Measurements from ENCODE around the gene UGDH.
"Not testable (repeated sequence)": the region's sequence is repeated elsewhere in the genome, so short reads cannot be mapped to it uniquely, and the experiment has no call there.

The UGDH gene

GRCh38 chr4:39529534-39529933 is 2.3 kb upstream of the UGDH start:
- no peak for DNase-seq (ENCODE audit: low read depth in 3 of 3)

DNA sequence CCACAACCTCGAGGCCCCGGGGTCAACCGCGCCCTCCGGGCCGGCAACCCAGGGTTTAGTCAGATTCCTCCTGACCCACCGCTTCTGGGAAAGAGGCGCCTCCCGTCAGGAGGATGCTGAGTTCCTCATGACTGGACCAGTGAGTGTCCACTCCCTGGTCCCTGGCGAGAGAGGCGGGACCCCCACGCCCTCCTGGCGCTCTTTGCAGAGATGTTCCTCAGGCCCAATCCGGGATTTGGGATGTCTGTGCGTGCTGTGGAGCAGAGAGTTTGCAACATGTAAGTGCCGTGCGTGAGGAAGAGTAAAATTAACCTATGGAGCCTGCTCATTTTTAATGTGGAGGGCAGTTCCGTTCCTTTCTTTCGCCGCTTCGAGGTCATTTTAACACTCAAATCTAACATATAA is 824 bp upstream of the UGDH start:
- DNase-seq (ENCODE audit: low read depth in 3 of 3): peak in 1 of 3 experiments; percentile 6

DNA sequence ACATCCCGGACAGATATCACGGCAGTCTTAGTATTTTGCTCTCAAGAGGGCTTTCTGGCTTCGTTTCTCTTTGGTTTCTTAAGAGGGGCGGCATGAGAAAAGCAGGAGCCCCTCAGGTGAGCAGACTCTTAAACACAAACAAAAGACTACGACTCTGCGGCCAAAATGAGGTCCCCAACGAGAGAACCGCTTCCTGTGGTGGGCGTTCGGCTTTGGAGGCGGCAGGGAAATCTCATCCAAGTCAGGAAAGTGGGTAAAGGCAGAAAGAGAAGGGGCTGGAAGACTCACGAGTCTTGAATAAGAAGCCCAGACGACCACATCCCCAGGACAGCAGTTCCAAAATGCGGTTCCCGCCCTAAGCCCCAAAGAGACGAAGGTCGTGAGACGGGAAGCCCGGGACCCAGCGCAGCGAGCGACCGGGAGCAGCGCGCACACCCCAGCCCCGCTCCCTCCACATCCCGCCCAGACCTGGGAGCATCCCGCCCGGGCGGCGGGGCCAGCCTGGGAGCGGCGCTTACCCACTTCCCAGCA is 409 bp downstream of the UGDH start:
- DNase-seq (ENCODE audit: low read depth in 3 of 3): no peak

- no peak for DNase-seq (ENCODE audit: low read depth in 3 of 3)
Measured at GRCh38 chr4:39525822-39526690, 1.2 kb downstream of the UGDH start.

DNA sequence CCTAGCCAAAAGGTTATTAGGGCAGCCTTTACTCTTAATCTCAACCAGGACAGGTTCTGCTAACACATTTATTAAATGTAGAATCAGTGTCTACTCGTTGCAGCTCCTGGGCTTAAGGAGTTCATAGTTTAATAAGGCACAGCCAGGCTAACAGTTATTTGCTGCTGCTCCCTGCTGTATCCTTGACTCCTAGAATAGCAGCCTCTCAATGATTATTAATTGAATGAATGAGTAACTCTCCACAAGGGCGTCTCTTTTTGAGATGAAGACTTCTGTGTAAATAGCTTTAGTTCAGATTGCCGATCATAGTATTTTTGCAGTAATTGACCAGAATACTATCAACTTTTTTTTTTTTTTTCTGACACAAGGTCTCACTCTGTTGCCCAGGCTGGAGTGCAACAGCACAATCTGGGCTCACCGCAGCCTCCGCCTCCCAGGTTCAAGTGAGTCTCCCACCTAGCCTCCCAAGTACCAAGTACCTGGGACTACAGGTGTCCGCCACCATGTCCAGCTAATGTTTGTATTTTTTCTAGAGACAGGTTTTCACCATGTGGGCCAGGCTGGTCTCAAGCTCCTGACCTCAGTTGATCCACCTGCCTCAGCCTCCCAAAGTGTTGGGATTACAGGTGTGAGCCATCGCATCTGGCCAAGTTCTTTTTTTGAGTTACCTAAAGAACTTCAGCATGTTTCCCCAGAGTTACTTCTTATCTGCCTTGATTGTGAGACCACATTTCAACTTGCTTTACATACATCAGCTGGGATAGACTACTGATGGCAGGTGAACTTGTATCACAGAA is 2.9 kb downstream of the UGDH start:
- DNase-seq (ENCODE audit: low read depth in 3 of 3): no peak

GRCh38 chr4:39522068-39522467 is 5.2 kb downstream of the UGDH start:
- DNase-seq (ENCODE audit: low read depth in 3 of 3): no peak

- DNase-seq (ENCODE audit: low read depth in 3 of 3): no peak
Measured at GRCh38 chr4:39521253-39521919, 5.9 kb downstream of the UGDH start.

GRCh38 chr4:39518484-39518883 is 8.8 kb downstream of the UGDH start:
- DNase-seq (ENCODE audit: low read depth in 3 of 3): no peak

DNA sequence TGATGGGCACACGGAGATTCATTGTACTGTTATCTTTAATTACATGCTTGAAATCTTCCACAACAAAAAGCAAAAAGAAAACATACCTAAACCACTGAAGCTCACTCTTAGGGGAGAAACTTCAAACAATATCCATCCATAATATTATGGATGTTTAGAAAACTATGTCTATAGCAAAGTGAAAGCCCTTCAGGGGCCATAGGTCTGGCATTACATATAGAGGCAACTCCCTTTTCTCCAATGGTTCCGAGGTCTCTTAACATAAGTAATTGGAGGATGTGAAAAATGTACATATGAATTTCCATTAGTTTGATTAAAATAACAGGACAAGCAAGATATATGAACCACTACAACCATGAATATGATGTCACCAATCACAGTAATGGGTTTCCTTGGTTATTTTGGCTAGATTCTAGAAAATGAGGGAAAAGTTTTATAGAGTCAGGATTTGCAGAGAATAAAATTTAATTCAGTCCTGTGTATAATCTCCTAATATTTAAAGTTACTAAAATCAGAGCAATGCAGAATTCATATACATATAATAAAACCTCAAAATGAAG is 10.8 kb downstream of the UGDH start:
- DNase-seq (ENCODE audit: low read depth in 3 of 3): no peak

DNA sequence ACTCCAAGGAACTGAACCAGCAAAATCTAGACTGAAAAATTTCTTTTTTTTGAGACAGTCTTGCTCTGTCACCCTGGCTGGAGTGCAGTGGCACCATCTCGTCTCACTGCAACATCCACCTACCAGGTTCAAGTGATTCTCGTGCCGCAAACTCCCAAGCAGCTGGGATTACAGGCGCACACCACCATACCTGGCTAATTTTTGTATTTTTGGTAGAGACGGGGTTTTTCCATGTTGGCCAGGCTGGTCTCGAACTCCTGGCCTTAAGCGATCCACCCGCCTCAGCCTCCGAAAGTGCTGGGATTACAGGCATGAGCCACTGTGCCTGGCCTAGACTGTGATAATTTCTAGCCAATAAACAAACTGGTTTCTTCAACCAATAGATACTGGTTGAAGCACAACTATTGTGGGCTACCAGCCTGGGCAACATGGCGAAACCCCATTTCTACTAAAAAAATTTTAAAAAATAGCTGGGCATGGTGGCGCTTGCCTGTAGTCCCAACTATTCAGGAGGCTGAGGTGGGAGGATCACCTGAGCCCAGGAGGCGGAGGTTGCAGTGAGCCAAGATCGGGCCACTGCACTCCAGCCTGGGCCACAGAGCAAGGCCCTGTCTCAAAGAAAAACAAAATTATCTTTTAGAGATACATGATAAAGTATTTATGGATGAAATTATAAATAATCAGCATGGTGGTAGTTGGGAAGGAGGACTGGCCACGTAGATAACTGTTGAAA is 11.4 kb downstream of the UGDH start:
- DNase-seq (ENCODE audit: low read depth in 3 of 3): not testable (repeated sequence)

GRCh38 chr4:39514888-39515401 is 12.3 kb downstream of the UGDH start:
- no peak for DNase-seq (ENCODE audit: low read depth in 3 of 3)

- not testable (repeated sequence) for DNase-seq (ENCODE audit: low read depth in 3 of 3)
Measured at GRCh38 chr4:39514266-39514665, 13.0 kb downstream of the UGDH start.

DNA sequence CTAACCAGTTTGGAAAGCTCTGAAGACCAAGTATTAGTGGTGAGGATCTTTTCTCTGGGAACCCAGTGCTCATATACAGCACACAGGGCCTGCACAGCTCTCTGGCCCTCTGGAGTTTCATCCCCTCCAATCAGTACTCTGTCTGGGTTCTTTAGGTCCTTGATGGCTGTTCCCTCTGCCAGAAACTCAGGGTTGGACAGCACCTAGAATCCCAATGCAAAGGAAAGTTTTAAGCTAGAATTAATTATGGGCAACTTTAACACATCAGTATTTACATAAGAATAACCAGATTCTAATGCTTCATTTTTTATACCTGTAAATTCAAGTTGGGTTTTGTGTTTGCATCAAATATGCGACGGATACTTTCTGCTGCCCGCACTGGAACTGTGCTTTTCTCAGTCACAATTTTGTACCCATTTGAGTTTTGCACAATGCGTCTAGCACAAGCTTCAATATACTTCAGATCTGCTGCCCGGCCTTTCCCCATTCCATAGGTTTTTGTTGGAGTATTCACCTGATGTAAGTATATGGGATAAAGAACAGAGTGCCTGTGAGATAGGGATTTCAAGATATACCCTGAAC is 16.8 kb downstream of the UGDH start:
- no peak for DNase-seq (ENCODE audit: low read depth in 3 of 3)

GRCh38 chr4:39505581-39505980 is 21.7 kb downstream of the UGDH start:
- DNase-seq (ENCODE audit: low read depth in 3 of 3): no peak

- no peak for DNase-seq (ENCODE audit: low read depth in 3 of 3)
Measured at GRCh38 chr4:39504538-39504937, 22.7 kb downstream of the UGDH start.

DNA sequence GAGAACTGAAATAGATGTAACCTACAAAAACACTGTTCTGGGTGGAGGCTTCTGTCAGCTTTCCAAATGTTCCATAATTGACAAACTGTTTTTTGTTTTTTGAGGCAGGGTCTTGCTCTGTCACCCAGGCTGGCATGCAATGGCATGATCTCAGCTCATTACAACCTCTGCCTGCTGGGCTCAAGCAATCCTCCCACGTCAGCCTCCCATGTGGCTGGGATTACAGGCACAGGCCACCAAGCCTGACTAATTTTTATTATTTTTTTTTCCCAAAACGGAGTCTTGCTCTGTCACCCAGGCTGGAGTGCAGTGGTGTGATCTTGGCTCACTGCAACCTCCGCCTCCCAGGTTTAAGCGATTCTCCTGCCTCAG is 24.6 kb downstream of the UGDH start:
- DNase-seq (ENCODE audit: low read depth in 3 of 3): not testable (repeated sequence)

DNA sequence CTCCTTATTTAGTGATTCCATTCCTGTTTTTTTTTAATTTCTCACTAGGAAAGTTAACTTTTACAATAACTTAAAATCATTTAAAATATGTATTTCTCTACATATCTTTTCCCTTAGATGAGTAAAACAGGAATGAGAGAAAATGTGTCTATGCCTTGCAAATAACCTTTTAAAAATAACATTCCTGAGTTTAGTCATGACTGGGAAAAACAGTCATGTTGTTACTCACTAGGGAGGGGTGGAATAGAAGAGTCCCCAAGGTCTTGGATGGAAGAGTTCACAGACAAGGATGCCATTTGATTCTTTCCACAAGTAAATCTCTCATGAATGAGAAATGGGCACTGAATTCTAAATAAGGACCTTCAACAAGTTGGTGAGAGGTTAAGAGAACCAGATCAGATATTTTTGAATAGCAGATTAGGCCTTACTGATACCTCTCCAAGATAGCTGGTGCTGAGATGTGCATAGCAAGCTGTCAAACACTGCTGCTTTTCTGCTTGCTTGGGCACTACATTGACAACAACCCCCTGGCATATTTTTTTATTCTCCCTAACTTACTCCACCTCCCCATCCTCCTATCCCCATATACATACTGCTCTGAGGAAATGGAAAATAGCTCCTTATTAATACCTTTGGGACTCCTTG is 25.1 kb downstream of the UGDH start:
- no peak for DNase-seq (ENCODE audit: low read depth in 3 of 3)

GRCh38 chr4:39498727-39499020 is 28.6 kb downstream of the UGDH start:
- DNase-seq (ENCODE audit: low read depth in 3 of 3): no peak

GRCh38 chr4:39497909-39498726 is 29.1 kb downstream of the UGDH start:
- no peak for DNase-seq (ENCODE audit: low read depth in 3 of 3)
